ENCODE measurements around the gene AGAP5.
"Not testable (repeated sequence)": the region's sequence is repeated elsewhere in the genome, so short reads cannot be mapped to it uniquely, and the experiment has no call there.

GRCh38 chr10:73666153-73666809 is 31.6 kb downstream of the AGAP5 start:
- TF ChIP-seq CTCF, POLR2A (IDR thresholded peaks at IDR 0.05): not testable (repeated sequence)
